Nephron (organoid): ENCODE results near the gene WAS.
"Not testable (repeated sequence)": the region's sequence is repeated elsewhere in the genome, so short reads cannot be mapped to it uniquely, and the experiment has no call there.

Experiments
- H3K27ac Mint-ChIP-seq, 3 experiments: 2 replicates each; pipeline ENCODE4 v1.8.0; 2020; ENCODE audit warnings: mixed read lengths in 3 of 3, mild to moderate bottlenecking in 2 of 3, moderate library complexity in 1 of 3
- H3K27me3 Mint-ChIP-seq: 2 replicates; pipeline ENCODE4 v1.8.0; 2021; ENCODE audit warnings: low read depth, mild to moderate bottlenecking, moderate library complexity, mixed read lengths
- H3K36me3 Mint-ChIP-seq: 2 replicates; pipeline ENCODE4 v1.8.0; 2020; ENCODE audit warnings: low read depth, mixed read lengths
- H3K4me1 Mint-ChIP-seq: 2 replicates; pipeline ENCODE4 v1.8.0; 2020; ENCODE audit warnings: mixed read lengths
- H3K4me3 Mint-ChIP-seq, 3 experiments: 2 replicates each; pipeline ENCODE4 v1.8.0; 2020; ENCODE audit warnings: mild to moderate bottlenecking in 3 of 3, mixed read lengths in 3 of 3, moderate library complexity in 2 of 3
- H3K9me3 Mint-ChIP-seq: 2 replicates; pipeline ENCODE4 v1.8.0; 2020; ENCODE audit warnings: mixed read lengths
- TF ChIP-seq, protein P1 (sequence below), 3 experiments: fragments of 200-600 bp; sonication (generic); IDR thresholded peaks; one replicate each; pipeline ENCODE4 v1.5.0; 2021; ENCODE audit warnings: antibody characterized with exemption in 3 of 3; ENCODE audit not compliant: unreplicated experiment in 3 of 3

Gene WAS

GRCh38 chrX:48663241-48663640 lies 20.4 kb upstream of the WAS start:
- no peak overlapping the region for H3K4me3 Mint-ChIP-seq
- no peaks in the 10 kb centered on the region for H3K4me1 Mint-ChIP-seq

GRCh38 chrX:48664156-48664555 lies 19.4 kb upstream of the WAS start:
- TF ChIP-seq, protein P1, sequence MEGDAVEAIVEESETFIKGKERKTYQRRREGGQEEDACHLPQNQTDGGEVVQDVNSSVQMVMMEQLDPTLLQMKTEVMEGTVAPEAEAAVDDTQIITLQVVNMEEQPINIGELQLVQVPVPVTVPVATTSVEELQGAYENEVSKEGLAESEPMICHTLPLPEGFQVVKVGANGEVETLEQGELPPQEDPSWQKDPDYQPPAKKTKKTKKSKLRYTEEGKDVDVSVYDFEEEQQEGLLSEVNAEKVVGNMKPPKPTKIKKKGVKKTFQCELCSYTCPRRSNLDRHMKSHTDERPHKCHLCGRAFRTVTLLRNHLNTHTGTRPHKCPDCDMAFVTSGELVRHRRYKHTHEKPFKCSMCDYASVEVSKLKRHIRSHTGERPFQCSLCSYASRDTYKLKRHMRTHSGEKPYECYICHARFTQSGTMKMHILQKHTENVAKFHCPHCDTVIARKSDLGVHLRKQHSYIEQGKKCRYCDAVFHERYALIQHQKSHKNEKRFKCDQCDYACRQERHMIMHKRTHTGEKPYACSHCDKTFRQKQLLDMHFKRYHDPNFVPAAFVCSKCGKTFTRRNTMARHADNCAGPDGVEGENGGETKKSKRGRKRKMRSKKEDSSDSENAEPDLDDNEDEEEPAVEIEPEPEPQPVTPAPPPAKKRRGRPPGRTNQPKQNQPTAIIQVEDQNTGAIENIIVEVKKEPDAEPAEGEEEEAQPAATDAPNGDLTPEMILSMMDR (IDR thresholded peaks at IDR 0.05; ENCODE audit: unreplicated experiment in 3 of 3), result no peak
- Mint-ChIP-seq H3K9me3 (peaks cover 10% of the 10 kb centered on the region), H3K27ac (no peak overlapping the region), H3K4me3 (no peak overlapping the region), H3K27me3 (no peaks in the 10 kb centered on the region), H3K4me1 (no peaks in the 10 kb centered on the region), H3K36me3 (peaks cover 7% of the 10 kb centered on the region)

More at GRCh38 chrX:48663241-48663640, 20.4 kb upstream of the WAS start:
- Mint-ChIP-seq H3K36me3 (peaks cover 7% of the 10 kb centered on the region), H3K27ac (no peak overlapping the region), H3K9me3 (peaks cover 10% of the 10 kb centered on the region), H3K27me3 (no peaks in the 10 kb centered on the region)
- TF ChIP-seq, protein P1 (IDR thresholded peaks at IDR 0.05; ENCODE audit: unreplicated experiment in 3 of 3), result no peak

DNA sequence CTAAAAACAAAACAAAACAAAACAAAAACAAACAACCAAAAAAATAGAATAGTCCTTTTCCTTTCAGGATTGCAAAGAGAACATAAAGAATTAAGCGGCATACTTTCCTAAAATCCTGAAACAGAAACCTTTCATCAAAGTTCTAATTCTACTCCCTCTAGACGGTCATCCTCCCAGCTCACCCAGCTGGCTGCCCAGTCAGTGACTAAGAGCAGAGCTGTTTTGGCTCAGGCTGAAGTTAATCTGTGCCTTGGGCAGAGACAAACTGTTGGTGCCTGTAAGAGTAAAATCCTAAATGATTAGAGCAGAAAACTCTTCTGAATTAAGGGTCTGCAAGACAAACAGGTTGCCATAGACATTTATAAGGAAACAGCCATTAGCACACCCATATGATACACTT lies 17.6 kb upstream of the WAS start:
- no peaks in the 10 kb centered on the region for H3K27me3 Mint-ChIP-seq
- TF ChIP-seq, protein P1 (IDR thresholded peaks at IDR 0.05; ENCODE audit: unreplicated experiment in 3 of 3), result no peak
- H3K27ac Mint-ChIP-seq, result no peak overlapping the region
- peaks cover 2% of the 10 kb centered on the region for H3K36me3 Mint-ChIP-seq
- H3K4me1 Mint-ChIP-seq, result no peaks in the 10 kb centered on the region
- no peak overlapping the region for H3K4me3 Mint-ChIP-seq
- peaks cover 5% of the 10 kb centered on the region for H3K9me3 Mint-ChIP-seq

DNA sequence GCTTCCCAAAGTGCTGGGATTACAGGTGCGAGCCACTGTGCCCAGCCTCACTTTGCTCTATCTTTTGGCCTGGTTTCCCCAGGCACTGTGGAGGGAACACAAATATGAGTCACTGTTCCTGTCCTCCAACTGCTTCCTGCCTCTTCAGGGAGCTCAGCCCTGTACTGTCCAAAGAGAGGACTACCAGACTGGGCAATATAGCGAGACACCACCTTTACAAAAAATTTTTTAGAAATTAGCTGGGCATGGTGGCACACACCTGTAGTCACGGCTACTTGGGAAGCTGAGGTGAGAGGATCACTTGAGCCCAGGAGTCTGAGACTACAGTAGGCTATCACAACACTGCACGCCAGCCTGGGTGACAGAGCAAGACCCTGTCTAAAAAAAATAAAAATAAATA lies 16.9 kb upstream of the WAS start:
- no peaks in the 10 kb centered on the region for H3K27me3 Mint-ChIP-seq
- no peaks in the 10 kb centered on the region for H3K9me3 Mint-ChIP-seq
- no peak overlapping the region for H3K4me3 Mint-ChIP-seq
- TF ChIP-seq, protein P1 (IDR thresholded peaks at IDR 0.05; ENCODE audit: unreplicated experiment in 3 of 3), result no peak
- no peaks in the 10 kb centered on the region for H3K4me1 Mint-ChIP-seq
- no peak overlapping the region for H3K27ac Mint-ChIP-seq
- H3K36me3 Mint-ChIP-seq, result no peaks in the 10 kb centered on the region

DNA sequence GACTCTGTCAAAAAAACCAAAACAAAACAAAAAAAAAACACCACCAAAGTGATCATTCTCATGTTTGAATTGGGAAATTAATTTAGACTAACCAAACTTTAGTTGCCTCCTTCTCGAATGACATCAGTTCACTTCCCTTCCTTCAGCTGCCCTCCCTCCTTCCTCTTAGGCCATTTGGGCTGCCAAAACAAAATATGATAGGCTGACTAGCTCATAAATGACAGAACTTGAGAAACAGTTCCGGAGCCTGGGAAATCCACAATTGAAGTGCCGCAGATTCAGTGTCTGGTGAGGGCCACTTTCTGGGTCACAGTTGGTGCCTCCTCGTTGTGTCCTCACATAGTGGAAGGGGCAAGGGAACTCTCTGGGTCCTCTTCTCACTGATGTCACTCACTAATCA lies 16.1 kb upstream of the WAS start:
- TF ChIP-seq, protein P1 (IDR thresholded peaks at IDR 0.05; ENCODE audit: unreplicated experiment in 3 of 3), result no peak
- Mint-ChIP-seq H3K4me3 (no peak overlapping the region), H3K27me3 (no peaks in the 10 kb centered on the region), H3K36me3 (no peaks in the 10 kb centered on the region), H3K4me1 (no peaks in the 10 kb centered on the region), H3K9me3 (peaks cover 2% of the 10 kb centered on the region), H3K27ac (no peak overlapping the region)

- not testable (repeated sequence) for H3K36me3 Mint-ChIP-seq, H3K9me3 Mint-ChIP-seq, H3K4me3 Mint-ChIP-seq, H3K27me3 Mint-ChIP-seq, H3K27ac Mint-ChIP-seq, H3K4me1 Mint-ChIP-seq
Observed at GRCh38 chrX:48668187-48668586, 15.4 kb upstream of the WAS start.
